CD4-positive, alpha-beta T cell (primary cell): ENCODE data around the gene ALKBH5. TPM values are rescaled to one million over a fixed set of nuclear protein-coding genes. Genes with fewer than 3 reads are reported as not detected.

Experiments used
- ATAC-seq: fragments of 200-7000 bp; cut with Tn5 transposase; one replicate; pipeline ENCODE4 v1.10.0; 2022; ENCODE audit warnings: mild to moderate bottlenecking; ENCODE audit not compliant: poor library complexity
- CTCF ChIA-PET: fragments of 350-600 bp; sonication (Branson Sonifier 250); formaldehyde crosslinking; loops from one replicate; lab custom pipeline; 2021; ENCODE audit warnings: antibody characterized with exemption, inconsistent platforms; lab: Charles Lee
- POLR2A ChIA-PET: fragments of 350-600 bp; sonication (Branson Sonifier 250); formaldehyde crosslinking; loops from one replicate; lab custom pipeline; 2021; ENCODE audit warnings: antibody characterized with exemption, inconsistent platforms; lab: Charles Lee
- DNase-seq, 14 experiments: peaks; one replicate each; pipeline ENCODE4 v3.0.0-alpha.2; 2013 to 2020; ENCODE audit warnings: mixed read lengths in 2 of 14
- H3K27ac ChIP-seq, 2 donors: one replicate each; pipeline versions ENCODE4 v1.5.1 to v1.7.0; 2013; ENCODE audit warnings: low read length in 2 of 2, low read depth in 1 of 2, mild to moderate bottlenecking in 1 of 2
- H3K27me3 ChIP-seq, 2 experiments: 1 replicate in 1 of 2; 2 replicates in 1 of 2; pipeline versions ENCODE4 v1.6.1 to v1.7.0; 2013; ENCODE audit warnings: low read length in 2 of 2, control low read depth in 1 of 2, mild to moderate bottlenecking in 1 of 2, moderate library complexity in 1 of 2; ENCODE audit not compliant: insufficient read depth in 2 of 2, control insufficient read depth in 1 of 2
- H3K36me3 ChIP-seq: one replicate; pipeline ENCODE4 v1.6.1; 2013; ENCODE audit warnings: low read length, control low read depth; ENCODE audit not compliant: insufficient read depth
- H3K4me1 ChIP-seq: one replicate; pipeline ENCODE4 v1.6.1; 2013; ENCODE audit warnings: low read length, control low read depth; ENCODE audit not compliant: insufficient read depth
- H3K4me3 ChIP-seq: one replicate; pipeline ENCODE4 v1.5.1; 2013; ENCODE audit warnings: mild to moderate bottlenecking, low read length, moderate library complexity
- H3K9me3 ChIP-seq, 2 experiments: 1 replicate in 1 of 2; 2 replicates in 1 of 2; pipeline versions ENCODE4 v1.6.1 to v1.7.0; 2013; ENCODE audit warnings: low read length in 2 of 2, mild to moderate bottlenecking in 2 of 2, control low read depth in 1 of 2, moderate library complexity in 1 of 2; ENCODE audit not compliant: control insufficient read depth in 1 of 2, insufficient read depth in 1 of 2
- H3K27ac Mint-ChIP-seq: one replicate; pipeline ENCODE4 v1.8.0; 2020; ENCODE audit warnings: mixed read lengths
- H3K27me3 Mint-ChIP-seq: one replicate; pipeline ENCODE4 v1.8.0; 2021; ENCODE audit warnings: mixed read lengths
- H3K36me3 Mint-ChIP-seq: one replicate; pipeline ENCODE4 v1.8.0; 2021; ENCODE audit warnings: low read depth, mixed read lengths
- H3K4me1 Mint-ChIP-seq: one replicate; pipeline ENCODE4 v1.8.0; 2021; ENCODE audit warnings: low read depth, mixed read lengths
- H3K4me3 Mint-ChIP-seq: one replicate; pipeline ENCODE4 v1.8.0; 2020; ENCODE audit warnings: mild to moderate bottlenecking, mixed read lengths
- H3K9me3 Mint-ChIP-seq: one replicate; pipeline ENCODE4 v1.8.0; 2020; ENCODE audit warnings: mixed read lengths
- intact Hi-C, 2 experiments: fragments of 100-400 bp; cut with DNase I in 1 of 2; cut with micrococcal nuclease in 1 of 2; formaldehyde crosslinking; loops; one replicate each; pipeline versions ENCODE4 v1.15.1 to v1.9.0; 2023 to 2025; cut with DNase I, micrococcal nuclease
- total RNA-seq, 174 experiments: library from RNA in 2 of 174; stranded (reverse) in 2 of 174; gene quantifications; one replicate each; pipeline ENCODE4 v1.2.3 and lab custom pipeline; 2021 to 2026
- TF ChIP-seq, protein P1 (sequence below): fragments of 200-600 bp; IDR thresholded peaks from one replicate; pipeline ENCODE4 v1.8.0; 2022; ENCODE audit warnings: antibody characterized with exemption, mild to moderate bottlenecking

The ALKBH5 gene
- total RNA-seq, 2 experiments from 2014 or later, result 117 to 119 TPM

DNA sequence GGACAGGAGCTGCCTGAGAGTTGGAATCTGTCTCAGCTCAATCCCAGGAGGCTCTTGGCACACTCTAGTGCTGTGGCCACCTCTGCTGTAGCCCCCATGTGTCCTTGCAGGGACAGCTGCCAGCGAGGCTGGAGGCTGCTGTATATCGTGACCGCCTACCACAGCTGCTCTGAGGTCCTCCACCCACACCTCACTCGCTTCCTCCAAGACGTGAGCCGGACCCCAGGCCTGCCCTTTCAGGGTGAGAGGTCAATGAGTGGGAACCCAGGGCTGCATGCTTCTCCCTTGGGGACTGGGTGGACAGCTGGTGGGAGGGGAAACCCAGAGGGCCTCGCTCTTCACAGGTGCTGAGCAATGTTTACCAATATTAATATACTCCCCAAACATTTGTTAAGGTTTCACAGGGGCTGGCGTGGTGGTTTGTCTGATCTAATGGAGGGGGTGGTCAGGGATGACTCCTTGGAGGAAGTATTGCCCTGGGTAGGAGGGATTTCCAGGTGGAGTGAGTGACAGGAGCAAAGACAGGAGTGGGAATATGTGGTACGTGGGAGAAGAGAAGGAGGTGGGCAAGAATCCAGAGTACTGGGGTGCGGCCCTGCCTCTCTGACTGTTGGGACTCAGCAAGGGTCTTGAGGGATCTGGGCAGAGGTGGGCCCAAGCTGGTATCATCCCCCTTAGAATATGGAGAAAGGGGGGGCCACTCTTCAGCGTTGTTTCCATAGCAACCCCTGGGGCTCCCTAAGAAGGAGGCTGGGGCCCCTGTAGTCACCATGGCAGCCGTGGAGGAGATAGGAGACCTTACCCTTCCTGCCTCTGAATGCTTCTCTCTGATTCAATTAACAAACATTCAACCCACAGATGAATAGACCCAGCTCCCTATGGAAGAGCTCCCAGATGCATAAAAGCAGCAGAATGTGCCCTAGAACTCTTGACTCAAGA lies 22.2 kb upstream of the ALKBH5 start:
- H3K27ac Mint-ChIP-seq, result no peak overlapping the region
- TF ChIP-seq, protein P1, sequence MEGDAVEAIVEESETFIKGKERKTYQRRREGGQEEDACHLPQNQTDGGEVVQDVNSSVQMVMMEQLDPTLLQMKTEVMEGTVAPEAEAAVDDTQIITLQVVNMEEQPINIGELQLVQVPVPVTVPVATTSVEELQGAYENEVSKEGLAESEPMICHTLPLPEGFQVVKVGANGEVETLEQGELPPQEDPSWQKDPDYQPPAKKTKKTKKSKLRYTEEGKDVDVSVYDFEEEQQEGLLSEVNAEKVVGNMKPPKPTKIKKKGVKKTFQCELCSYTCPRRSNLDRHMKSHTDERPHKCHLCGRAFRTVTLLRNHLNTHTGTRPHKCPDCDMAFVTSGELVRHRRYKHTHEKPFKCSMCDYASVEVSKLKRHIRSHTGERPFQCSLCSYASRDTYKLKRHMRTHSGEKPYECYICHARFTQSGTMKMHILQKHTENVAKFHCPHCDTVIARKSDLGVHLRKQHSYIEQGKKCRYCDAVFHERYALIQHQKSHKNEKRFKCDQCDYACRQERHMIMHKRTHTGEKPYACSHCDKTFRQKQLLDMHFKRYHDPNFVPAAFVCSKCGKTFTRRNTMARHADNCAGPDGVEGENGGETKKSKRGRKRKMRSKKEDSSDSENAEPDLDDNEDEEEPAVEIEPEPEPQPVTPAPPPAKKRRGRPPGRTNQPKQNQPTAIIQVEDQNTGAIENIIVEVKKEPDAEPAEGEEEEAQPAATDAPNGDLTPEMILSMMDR, result no peak
- no peaks in the 10 kb centered on the region for H3K27me3 Mint-ChIP-seq
- no peak for DNase-seq
- intact Hi-C loops, result loop anchor here in 1 of 2 experiments (2.0 kb wide), 1 partner anchor 21 kb away; no protein-coding TSS in a partner anchor
- Histone ChIP-seq H3K36me3 (no peaks in the 10 kb centered on the region), H3K27ac (no peak overlapping the region), H3K27me3 (no peaks in the 10 kb centered on the region), H3K9me3 (no peaks in the 10 kb centered on the region), H3K4me1 (peaks cover 15% of the 10 kb centered on the region), H3K4me3 (no peak overlapping the region)
- ATAC-seq, result no peak
- CTCF ChIA-PET, result no interaction called here
- no peaks in the 10 kb centered on the region for H3K9me3 Mint-ChIP-seq
- no peaks in the 10 kb centered on the region for H3K36me3 Mint-ChIP-seq
- H3K4me3 Mint-ChIP-seq, result no peak overlapping the region
- H3K4me1 Mint-ChIP-seq, result peaks cover 15% of the 10 kb centered on the region
- POLR2A ChIA-PET, result no interaction called here

DNA sequence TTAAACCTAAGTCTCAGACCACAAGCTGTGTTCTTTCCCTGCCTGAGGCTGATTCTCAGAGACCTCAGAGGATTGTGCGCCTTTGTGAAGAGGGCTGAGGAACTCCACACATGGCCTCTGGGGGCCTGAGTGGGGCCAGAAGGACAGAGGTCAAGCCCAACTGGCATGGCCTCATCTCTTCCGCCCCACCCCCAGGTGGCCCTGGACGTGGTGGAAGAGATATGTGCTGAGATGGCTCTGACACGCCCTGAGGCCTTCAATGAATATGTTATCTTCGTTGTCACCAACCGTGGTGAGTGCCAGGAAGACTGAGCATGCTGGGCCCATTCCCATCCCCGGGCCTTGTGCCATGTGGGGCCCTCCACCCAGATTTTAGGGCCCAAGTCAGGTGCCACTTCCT lies 20.1 kb upstream of the ALKBH5 start:
- CTCF ChIA-PET, result no interaction called here
- intact Hi-C loops, result no loop called here

DNA sequence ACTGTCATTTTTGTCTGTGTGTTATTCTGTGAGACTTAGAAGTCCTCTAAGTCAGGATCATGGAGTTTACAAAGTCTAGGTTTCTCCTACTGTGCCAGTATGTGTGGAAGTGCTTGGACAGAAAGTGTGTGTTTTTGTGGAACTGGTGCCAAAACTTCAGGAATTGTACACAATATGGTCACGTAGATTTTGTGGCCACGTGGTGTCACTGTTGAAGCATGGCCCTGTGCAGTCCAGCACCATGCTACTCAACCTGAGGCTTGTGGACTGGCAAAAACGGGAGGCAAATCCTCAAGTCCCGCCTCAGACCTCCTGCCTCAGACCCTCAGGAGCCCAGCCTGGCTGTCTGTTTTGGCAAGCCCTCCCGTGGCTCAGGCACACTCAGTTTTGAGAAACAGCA lies 16.7 kb upstream of the ALKBH5 start:
- Histone ChIP-seq H3K36me3 (no peaks in the 10 kb centered on the region), H3K27me3 (no peaks in the 10 kb centered on the region), H3K4me1 (no peaks in the 10 kb centered on the region), H3K27ac (no peak overlapping the region), H3K9me3 (peaks cover 0 to 10% of the 10 kb centered on the region in 2 experiments), H3K4me3 (no peak overlapping the region)
- Mint-ChIP-seq H3K36me3 (no peaks in the 10 kb centered on the region), H3K27me3 (no peaks in the 10 kb centered on the region), H3K27ac (no peak overlapping the region), H3K4me1 (no peaks in the 10 kb centered on the region), H3K9me3 (no peaks in the 10 kb centered on the region), H3K4me3 (no peak overlapping the region)
- intact Hi-C loops, result no loop called here
- ChIA-PET CTCF (no interaction called here), POLR2A (no interaction called here)
- TF ChIP-seq, protein P1, result no peak
- ATAC-seq (no peak), DNase-seq (no peak)

More for the DNA sequence above, 20.1 kb upstream of the ALKBH5 start:
- ATAC-seq (no peak), DNase-seq (no peak)
- POLR2A ChIA-PET, result no interaction called here
- Histone ChIP-seq H3K9me3 (peaks cover 0 to 10% of the 10 kb centered on the region in 2 experiments), H3K36me3 (no peaks in the 10 kb centered on the region), H3K4me3 (no peak overlapping the region), H3K27me3 (no peaks in the 10 kb centered on the region), H3K4me1 (peaks cover 6% of the 10 kb centered on the region), H3K27ac (no peak overlapping the region)
- TF ChIP-seq, protein P1, result no peak
- H3K9me3 Mint-ChIP-seq, result no peaks in the 10 kb centered on the region
- H3K4me3 Mint-ChIP-seq, result no peak overlapping the region
- no peaks in the 10 kb centered on the region for H3K36me3 Mint-ChIP-seq
- no peak overlapping the region for H3K27ac Mint-ChIP-seq
- H3K4me1 Mint-ChIP-seq, result peaks cover 9% of the 10 kb centered on the region
- no peaks in the 10 kb centered on the region for H3K27me3 Mint-ChIP-seq
